NCI-H2196 (cell line): Measurements from ENCODE around the gene STUB1.
A peak's percentile ranks its signal among the peaks of the same experiment; 100 is the strongest.

Experiments
- DNase-seq: peaks from one replicate; lab custom pipeline; 2025; ENCODE audit not compliant: unreplicated experiment; lab: John Stamatoyannopoulos, UW

Gene STUB1

GRCh38 chr16:724188-725040 is 44.2 kb downstream of the STUB1 start:
- DNase-seq, result no peak

- no peak for DNase-seq
Observed at GRCh38 chr16:725041-725376, 44.8 kb downstream of the STUB1 start.

GRCh38 chr16:725463-726187 is 45.4 kb downstream of the STUB1 start:
- DNase-seq, result no peak

- DNase-seq, result no peak
Observed at GRCh38 chr16:726188-726437, 45.9 kb downstream of the STUB1 start.

- peak; percentile 67 for DNase-seq
Observed at GRCh38 chr16:726438-727290, 46.5 kb downstream of the STUB1 start, which contains the start of the genes CCDC78 and HAGHL. Gene CCDC78, minus strand, starts transcription at chr16:726443. Its CDS starts 76 bp downstream, at chr16:726367. Gene HAGHL, plus strand, starts transcription at chr16:727106. Its CDS starts 404 bp downstream, at chr16:727510.

GRCh38 chr16:727291-727977 is 47.2 kb downstream of the STUB1 start:
- no peak for DNase-seq

- peak; percentile 88 for DNase-seq
Observed at GRCh38 chr16:728131-728889, 48.1 kb downstream of the STUB1 start.

- DNase-seq, result no peak
Observed at GRCh38 chr16:728890-729744, 48.9 kb downstream of the STUB1 start.

GRCh38 chr16:729768-730665 is 49.8 kb downstream of the STUB1 start:
- no peak for DNase-seq

- no peak for DNase-seq
Observed at GRCh38 chr16:730666-731509, 50.7 kb downstream of the STUB1 start.

- DNase-seq, result no peak
Observed at GRCh38 chr16:732332-732731, 52.1 kb downstream of the STUB1 start.
